Kidney (tissue), 14 donors: ENCODE measurements around the gene HOXD9. TPM values are rescaled to one million over a fixed set of nuclear protein-coding genes. Genes with fewer than 3 reads are reported as not detected.

Source experiments
- DNase-seq, 5 donors: peaks; one replicate each; pipeline ENCODE4 v3.0.0-alpha.2; 2013 to 2020
- FAIRE-seq: peaks from 2 replicates; lab custom pipeline; 2012; peaks lifted over from hg19 to GRCh38; lab: Jason Lieb, UNC
- H3K27ac ChIP-seq, 2 donors: one replicate each; pipeline ENCODE4 v1.7.0; 2013; ENCODE audit warnings: low read depth in 2 of 2, low read length in 2 of 2, inconsistent platforms in 1 of 2
- H3K27me3 ChIP-seq: one replicate; pipeline ENCODE4 v1.7.1; 2013; ENCODE audit warnings: low read length, inconsistent platforms; ENCODE audit not compliant: control insufficient read depth, insufficient read depth
- H3K36me3 ChIP-seq, 3 donors: one replicate each; pipeline versions ENCODE4 v1.7.0 to v1.7.1; 2013; ENCODE audit warnings: low read length in 3 of 3, control low read depth in 1 of 3, inconsistent platforms in 1 of 3; ENCODE audit not compliant: insufficient read depth in 3 of 3, control insufficient read depth in 2 of 3
- H3K4me1 ChIP-seq, 3 donors: one replicate each; pipeline versions ENCODE4 v1.7.0 to v1.7.1; 2013; ENCODE audit warnings: low read length in 3 of 3, inconsistent platforms in 1 of 3, low read depth in 1 of 3; ENCODE audit not compliant: control insufficient read depth in 2 of 3, insufficient read depth in 2 of 3
- H3K4me3 ChIP-seq, 3 donors: one replicate each; pipeline versions ENCODE4 v1.7.0 to v1.8.1; 2013; ENCODE audit warnings: low read length in 3 of 3, control low read depth in 1 of 3, inconsistent platforms in 1 of 3
- H3K9ac ChIP-seq, 3 donors: one replicate each; pipeline versions ENCODE4 v1.7.0 to v1.7.1; 2013; ENCODE audit warnings: low read length in 3 of 3, control low read depth in 1 of 3, inconsistent platforms in 1 of 3
- H3K9me3 ChIP-seq, 3 donors: one replicate each; pipeline versions ENCODE4 v1.7.0 to v1.7.1; 2013; ENCODE audit warnings: low read length in 3 of 3, control low read depth in 1 of 3, inconsistent platforms in 1 of 3; ENCODE audit not compliant: control insufficient read depth in 2 of 3, insufficient read depth in 1 of 3
- intact Hi-C: fragments of 100-400 bp; cut with DNase I; formaldehyde crosslinking; loops from one replicate; pipeline ENCODE4 v1.11.1; 2022
- polyA plus RNA-seq: library from polyadenylated mRNA; stranded (reverse); fragments of 350-450 nt; fragmentation: Illumina TruSeq; extraction: RNeasy Lipid Tissue Mini Kit (QIAGEN cat#74804); gene quantifications from one replicate; pipeline ENCODE4 v1.2.3, GENCODE V29; 2014; ENCODE audit warnings: low read depth, low replicate concordance; ENCODE audit not compliant: insufficient read depth
- total RNA-seq: library from RNA; stranded (reverse); fragmentation: NEBNext Ultra II Directional; extraction: Animal tissue kit (Norgen Biotek cat#: 25700); gene quantifications from one replicate; pipeline ENCODE4 v1.2.1, GENCODE V29; 2021
- TF ChIP-seq, protein P1 (sequence below): IDR thresholded peaks from 3 replicates; pipeline ENCODE4 v1.5.1; 2012; ENCODE audit warnings: mild to moderate bottlenecking, moderate library complexity, borderline replicate concordance; ENCODE audit not compliant: insufficient read depth; ENCODE audit errors: extremely low read depth
- donor health status: control.
- donor health status: control.
- donor health status: control.
- donor health status: control.
- donor health status: control.
- donor health status: DM: yes; HTN: yes; CAD: no.
- donor health status: Normal renal cell carcinoma (clear cell type).

The HOXD9 gene
- total and polyA plus RNA-seq, 2 donors from 2014 or later, result 36.4 to 36.5 TPM

GRCh38 chr2:176074919-176075425 lies 47.5 kb upstream of the HOXD9 start:
- Histone ChIP-seq H3K27ac (no peak overlapping the region), H3K27me3 (peaks cover 90% of the 10 kb centered on the region), H3K4me1 (no peaks in the 10 kb centered on the region), H3K4me3 (no peak overlapping the region), H3K9me3 (no peaks in the 10 kb centered on the region), H3K36me3 (no peaks in the 10 kb centered on the region), H3K9ac (no peak overlapping the region)
- FAIRE-seq (no peak), DNase-seq (no peak)
- intact Hi-C loops, result no loop called here
- TF ChIP-seq, protein P1, sequence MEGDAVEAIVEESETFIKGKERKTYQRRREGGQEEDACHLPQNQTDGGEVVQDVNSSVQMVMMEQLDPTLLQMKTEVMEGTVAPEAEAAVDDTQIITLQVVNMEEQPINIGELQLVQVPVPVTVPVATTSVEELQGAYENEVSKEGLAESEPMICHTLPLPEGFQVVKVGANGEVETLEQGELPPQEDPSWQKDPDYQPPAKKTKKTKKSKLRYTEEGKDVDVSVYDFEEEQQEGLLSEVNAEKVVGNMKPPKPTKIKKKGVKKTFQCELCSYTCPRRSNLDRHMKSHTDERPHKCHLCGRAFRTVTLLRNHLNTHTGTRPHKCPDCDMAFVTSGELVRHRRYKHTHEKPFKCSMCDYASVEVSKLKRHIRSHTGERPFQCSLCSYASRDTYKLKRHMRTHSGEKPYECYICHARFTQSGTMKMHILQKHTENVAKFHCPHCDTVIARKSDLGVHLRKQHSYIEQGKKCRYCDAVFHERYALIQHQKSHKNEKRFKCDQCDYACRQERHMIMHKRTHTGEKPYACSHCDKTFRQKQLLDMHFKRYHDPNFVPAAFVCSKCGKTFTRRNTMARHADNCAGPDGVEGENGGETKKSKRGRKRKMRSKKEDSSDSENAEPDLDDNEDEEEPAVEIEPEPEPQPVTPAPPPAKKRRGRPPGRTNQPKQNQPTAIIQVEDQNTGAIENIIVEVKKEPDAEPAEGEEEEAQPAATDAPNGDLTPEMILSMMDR, result no peak

- peak in 4 of 5 donors; percentile 58 to 80 (median 63) for DNase-seq
- H3K9me3 ChIP-seq, result no peaks in the 10 kb centered on the region
Measured at GRCh38 chr2:176075481-176075880, 47.0 kb upstream of the HOXD9 start.

GRCh38 chr2:176076063-176076462 lies 46.5 kb upstream of the HOXD9 start:
- Histone ChIP-seq H3K9ac (no peak overlapping the region), H3K4me1 (peaks cover 0 to 3% (median 0%) of the 10 kb centered on the region in 3 donors), H3K9me3 (peaks cover 0 to 2% (median 0%) of the 10 kb centered on the region in 3 donors), H3K27me3 (peaks cover 87% of the 10 kb centered on the region), H3K36me3 (no peaks in the 10 kb centered on the region), H3K27ac (no peak overlapping the region), H3K4me3 (no peak overlapping the region)
- no peak for DNase-seq
- FAIRE-seq, result no peak
- intact Hi-C loops, result no loop called here
- TF ChIP-seq, protein P1, result no peak

More at GRCh38 chr2:176075481-176075880, 47.0 kb upstream of the HOXD9 start:
- FAIRE-seq, result no peak
- H3K4me3 ChIP-seq, result no peak overlapping the region
- TF ChIP-seq, protein P1, result no peak
- no peak overlapping the region for H3K9ac ChIP-seq
- intact Hi-C loops, result no loop called here
- no peak overlapping the region for H3K27ac ChIP-seq
- no peaks in the 10 kb centered on the region for H3K36me3 ChIP-seq
- peaks cover 0 to under 1% (median 0%) of the 10 kb centered on the region in 3 donors for H3K4me1 ChIP-seq
- peaks cover 86% of the 10 kb centered on the region for H3K27me3 ChIP-seq
